ENCODE data around the gene TCF7L1.

DNA sequence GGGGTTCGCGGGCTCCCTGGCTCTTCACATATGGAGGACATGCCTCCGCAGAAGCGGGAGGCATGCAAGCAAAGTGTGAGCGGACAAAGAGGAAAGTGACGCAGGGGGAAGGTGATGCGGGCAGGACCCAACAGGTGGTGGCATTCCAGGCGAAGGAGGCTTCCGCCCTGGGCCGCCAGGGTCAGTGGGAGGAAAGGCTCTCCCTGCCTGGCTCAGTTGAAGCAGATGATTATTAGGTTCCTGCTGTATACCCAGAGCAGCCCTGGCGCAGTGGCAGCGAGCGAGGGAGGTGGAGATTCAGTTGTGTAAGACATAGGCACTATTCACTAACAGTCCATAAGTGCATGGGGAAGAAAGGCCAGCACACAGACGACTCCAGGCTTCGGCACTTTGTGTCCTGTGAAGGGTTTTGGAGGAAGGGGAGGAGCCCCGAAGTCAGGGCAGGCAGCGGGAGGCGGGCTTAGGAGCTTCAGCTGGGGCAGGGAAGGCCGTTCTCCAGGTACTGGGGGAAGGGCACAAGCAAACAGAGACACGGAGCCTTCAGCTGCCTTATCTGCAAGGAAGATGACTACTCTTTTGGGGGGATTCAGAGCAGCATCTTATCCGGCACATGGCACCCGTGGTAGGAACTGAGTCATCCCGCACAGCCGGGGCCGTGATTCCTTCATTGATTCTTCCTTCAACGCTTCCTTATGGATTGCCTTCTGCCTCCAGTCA lies 104.8 kb downstream of the TCF7L1 start:
- no peak for TF ChIP-seq POLR2AphosphoS5 (IDR thresholded peaks at IDR 0.05; ENCODE audit: insufficient read depth, low read depth, low read length)
- TF ChIP-seq, protein P1, sequence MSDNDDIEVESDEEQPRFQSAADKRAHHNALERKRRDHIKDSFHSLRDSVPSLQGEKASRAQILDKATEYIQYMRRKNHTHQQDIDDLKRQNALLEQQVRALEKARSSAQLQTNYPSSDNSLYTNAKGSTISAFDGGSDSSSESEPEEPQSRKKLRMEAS (IDR thresholded peaks at IDR 0.05; ENCODE audit: insufficient read depth, insufficient read length): no peak
- TF ChIP-seq JUN (IDR thresholded peaks at IDR 0.05; ENCODE audit: borderline replicate concordance, insufficient read depth, insufficient read length, low read depth): no peak
- no peak for TF ChIP-seq CTCF (IDR thresholded peaks at IDR 0.05; ENCODE audit: extremely low read depth in 1 of 2, insufficient read depth in 1 of 2, low read depth in 1 of 2, low read length in 2 of 2)
- no peak for TF ChIP-seq EZH2 (IDR thresholded peaks at IDR 0.05; ENCODE audit: borderline replicate concordance, low read depth, low read length, severe bottlenecking)

Data from endothelial cell of umbilical vein (primary cell).